ENCODE measurements around the gene PPP3CA.

Gene PPP3CA

GRCh38 chr4:101242441-101242840, 104.9 kb downstream of the PPP3CA start:
- H3K27me3 ChIP-seq (ENCODE audit: insufficient read depth, low read depth), result no peaks in the 10 kb centered on the region
- H3K4me1 ChIP-seq (ENCODE audit: low read depth, poor library complexity, severe bottlenecking), result peaks cover 19% of the 10 kb centered on the region
- no peak for TF ChIP-seq CTCF (conservative IDR thresholded peaks at IDR 0.05; ENCODE audit: low read depth, low read length)
- H3K36me3 ChIP-seq (ENCODE audit: insufficient read depth), result no peaks in the 10 kb centered on the region
- H3K9ac ChIP-seq, result no peak overlapping the region
- no peak overlapping the region for H3K4me3 ChIP-seq (IDR thresholded peaks at IDR 0.05; ENCODE audit: insufficient read depth, low read depth, low read length)
- H3K79me2 ChIP-seq (ENCODE audit: insufficient read depth, low read depth), result peaks cover 5% of the 10 kb centered on the region; the same call in 1 of the 2 replicates
- H2AFZ ChIP-seq (ENCODE audit: low read depth), result no peak overlapping the region
- H4K20me1 ChIP-seq (ENCODE audit: insufficient read depth), result no peaks in the 10 kb centered on the region
- no peak overlapping the region for H3K27ac ChIP-seq
- H3K4me2 ChIP-seq, result no peak overlapping the region

GRCh38 chr4:101240099-101240498, 107.2 kb downstream of the PPP3CA start:
- Histone ChIP-seq H3K79me2 (ENCODE audit: insufficient read depth, low read depth) (peaks cover 12% of the 10 kb centered on the region; the same call in 1 of the 2 replicates), H3K27me3 (ENCODE audit: insufficient read depth, low read depth) (no peaks in the 10 kb centered on the region), H2AFZ (ENCODE audit: low read depth) (no peak overlapping the region), H3K27ac (no peak overlapping the region), H3K4me1 (ENCODE audit: low read depth, poor library complexity, severe bottlenecking) (peaks cover 19% of the 10 kb centered on the region), H3K36me3 (ENCODE audit: insufficient read depth) (no peaks in the 10 kb centered on the region), H4K20me1 (ENCODE audit: insufficient read depth) (no peaks in the 10 kb centered on the region), H3K4me3 (IDR thresholded peaks at IDR 0.05; ENCODE audit: insufficient read depth, low read depth, low read length) (no peak overlapping the region), H3K9ac (no peak overlapping the region), H3K4me2 (no peak overlapping the region)
- TF ChIP-seq CTCF (conservative IDR thresholded peaks at IDR 0.05; ENCODE audit: low read depth, low read length), result no peak

GRCh38 chr4:101239665-101240064, 107.7 kb downstream of the PPP3CA start:
- Histone ChIP-seq H3K36me3 (ENCODE audit: insufficient read depth) (no peaks in the 10 kb centered on the region), H4K20me1 (ENCODE audit: insufficient read depth) (no peaks in the 10 kb centered on the region), H2AFZ (ENCODE audit: low read depth) (no peak overlapping the region), H3K9ac (no peak overlapping the region), H3K4me1 (ENCODE audit: low read depth, poor library complexity, severe bottlenecking) (peaks cover 20% of the 10 kb centered on the region), H3K4me3 (IDR thresholded peaks at IDR 0.05; ENCODE audit: insufficient read depth, low read depth, low read length) (no peak overlapping the region), H3K27ac (no peak overlapping the region), H3K4me2 (no peak overlapping the region), H3K27me3 (ENCODE audit: insufficient read depth, low read depth) (no peaks in the 10 kb centered on the region), H3K79me2 (ENCODE audit: insufficient read depth, low read depth) (peaks cover 13% of the 10 kb centered on the region; the same call in 1 of the 2 replicates)
- TF ChIP-seq CTCF (conservative IDR thresholded peaks at IDR 0.05; ENCODE audit: low read depth, low read length), result no peak

- Histone ChIP-seq H3K27ac (no peak overlapping the region), H3K9ac (no peak overlapping the region), H3K4me2 (no peak overlapping the region), H4K20me1 (ENCODE audit: insufficient read depth) (no peaks in the 10 kb centered on the region), H3K36me3 (ENCODE audit: insufficient read depth) (no peaks in the 10 kb centered on the region), H2AFZ (ENCODE audit: low read depth) (no peak overlapping the region), H3K4me3 (IDR thresholded peaks at IDR 0.05; ENCODE audit: insufficient read depth, low read depth, low read length) (no peak overlapping the region), H3K4me1 (ENCODE audit: low read depth, poor library complexity, severe bottlenecking) (peaks cover 30% of the 10 kb centered on the region), H3K27me3 (ENCODE audit: insufficient read depth, low read depth) (no peaks in the 10 kb centered on the region), H3K79me2 (ENCODE audit: insufficient read depth, low read depth) (peaks cover 16% of the 10 kb centered on the region; the same call in 1 of the 2 replicates)
- no peak for TF ChIP-seq CTCF (conservative IDR thresholded peaks at IDR 0.05; ENCODE audit: low read depth, low read length)
These were observed 108.6 kb downstream of the PPP3CA start for GRCh38 chr4:101238706-101239105.

Data from KMS-11 (cell line).